GM12801 (cell line): ENCODE measurements around the gene PTPRD.

Source experiments
- TF ChIP-seq, protein P1 (sequence below): IDR thresholded peaks from one replicate; pipeline ENCODE4 v1.5.1; 2011; ENCODE audit warnings: control low read depth; ENCODE audit not compliant: insufficient read length; ENCODE audit errors: extremely low read depth

Gene PTPRD

DNA sequence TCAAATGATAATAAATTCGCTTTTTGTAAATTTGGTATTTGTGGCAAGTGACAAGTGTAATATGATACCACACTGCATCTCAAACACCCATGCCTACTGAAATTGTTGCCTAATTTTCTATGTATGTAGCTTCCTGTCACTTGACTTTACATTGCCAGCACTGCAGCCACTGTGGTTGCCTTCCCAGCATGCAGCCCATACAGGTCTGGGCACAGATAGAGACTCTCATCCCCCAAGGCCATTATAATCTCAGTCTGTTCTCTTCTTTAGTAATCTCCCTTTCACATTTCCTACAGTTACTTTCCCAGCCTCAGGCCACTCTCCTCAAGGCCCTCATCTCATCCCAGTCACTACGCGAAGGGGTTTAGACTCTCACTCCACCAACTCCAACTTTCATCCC is 1200.6 kb downstream of the PTPRD start:
- TF ChIP-seq, protein P1, sequence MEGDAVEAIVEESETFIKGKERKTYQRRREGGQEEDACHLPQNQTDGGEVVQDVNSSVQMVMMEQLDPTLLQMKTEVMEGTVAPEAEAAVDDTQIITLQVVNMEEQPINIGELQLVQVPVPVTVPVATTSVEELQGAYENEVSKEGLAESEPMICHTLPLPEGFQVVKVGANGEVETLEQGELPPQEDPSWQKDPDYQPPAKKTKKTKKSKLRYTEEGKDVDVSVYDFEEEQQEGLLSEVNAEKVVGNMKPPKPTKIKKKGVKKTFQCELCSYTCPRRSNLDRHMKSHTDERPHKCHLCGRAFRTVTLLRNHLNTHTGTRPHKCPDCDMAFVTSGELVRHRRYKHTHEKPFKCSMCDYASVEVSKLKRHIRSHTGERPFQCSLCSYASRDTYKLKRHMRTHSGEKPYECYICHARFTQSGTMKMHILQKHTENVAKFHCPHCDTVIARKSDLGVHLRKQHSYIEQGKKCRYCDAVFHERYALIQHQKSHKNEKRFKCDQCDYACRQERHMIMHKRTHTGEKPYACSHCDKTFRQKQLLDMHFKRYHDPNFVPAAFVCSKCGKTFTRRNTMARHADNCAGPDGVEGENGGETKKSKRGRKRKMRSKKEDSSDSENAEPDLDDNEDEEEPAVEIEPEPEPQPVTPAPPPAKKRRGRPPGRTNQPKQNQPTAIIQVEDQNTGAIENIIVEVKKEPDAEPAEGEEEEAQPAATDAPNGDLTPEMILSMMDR: no peak

DNA sequence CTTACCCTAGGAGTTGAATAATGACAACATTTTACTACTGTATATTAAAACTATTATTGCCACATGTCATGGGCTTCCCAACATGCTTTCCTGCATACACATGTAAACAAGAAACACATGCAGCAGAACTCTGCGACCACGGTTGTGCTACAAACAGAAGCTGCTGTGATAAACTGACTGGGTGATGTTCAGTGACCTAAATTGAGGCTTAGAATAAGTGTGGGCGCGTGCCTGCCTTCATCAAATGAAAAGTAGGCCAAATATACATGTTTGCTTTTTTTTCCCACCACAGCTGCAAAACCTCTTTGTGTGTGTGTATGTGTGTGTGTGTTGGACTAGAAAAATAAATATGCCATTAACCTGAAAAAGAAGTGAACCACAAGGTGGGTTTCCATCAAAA is 1202.1 kb downstream of the PTPRD start:
- TF ChIP-seq, protein P1: no peak

DNA sequence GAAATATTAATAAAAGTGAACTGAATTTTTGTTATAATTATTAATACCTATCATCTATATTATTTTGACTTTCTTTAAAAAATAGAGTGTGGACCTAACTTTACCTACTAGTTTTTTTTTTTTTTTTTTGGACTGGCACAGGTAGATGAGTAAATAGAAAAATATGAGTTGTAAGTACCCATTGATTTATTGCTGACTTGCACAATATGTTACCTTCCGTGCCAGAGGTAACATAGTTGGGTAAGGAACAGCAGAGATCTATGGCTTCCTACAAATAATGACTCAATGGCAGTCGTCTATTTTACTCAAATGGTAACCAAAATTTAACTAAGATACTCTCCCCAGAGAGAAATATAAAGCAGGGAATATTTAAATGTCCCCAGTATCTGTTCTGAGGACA is 1212.8 kb downstream of the PTPRD start:
- TF ChIP-seq, protein P1: no peak

DNA sequence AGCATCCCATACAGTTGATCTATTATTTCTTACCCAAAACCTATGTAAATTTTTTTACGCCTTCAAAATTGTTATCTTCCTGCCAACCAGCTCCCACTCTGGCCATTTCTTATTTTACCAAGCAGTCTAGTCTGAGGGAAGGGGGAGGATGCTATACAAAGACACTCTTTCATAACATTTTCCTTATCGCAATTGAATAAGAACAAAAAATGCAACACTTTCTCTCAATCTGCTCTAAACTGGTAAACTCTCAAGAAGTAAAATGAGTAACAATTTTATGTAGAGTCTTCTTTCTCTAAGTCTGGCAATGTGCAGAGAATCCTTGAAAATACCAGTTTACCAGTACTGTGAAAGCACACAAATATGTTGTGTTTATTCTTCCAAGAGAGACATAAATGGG is 1216.3 kb downstream of the PTPRD start:
- TF ChIP-seq, protein P1: no peak

DNA sequence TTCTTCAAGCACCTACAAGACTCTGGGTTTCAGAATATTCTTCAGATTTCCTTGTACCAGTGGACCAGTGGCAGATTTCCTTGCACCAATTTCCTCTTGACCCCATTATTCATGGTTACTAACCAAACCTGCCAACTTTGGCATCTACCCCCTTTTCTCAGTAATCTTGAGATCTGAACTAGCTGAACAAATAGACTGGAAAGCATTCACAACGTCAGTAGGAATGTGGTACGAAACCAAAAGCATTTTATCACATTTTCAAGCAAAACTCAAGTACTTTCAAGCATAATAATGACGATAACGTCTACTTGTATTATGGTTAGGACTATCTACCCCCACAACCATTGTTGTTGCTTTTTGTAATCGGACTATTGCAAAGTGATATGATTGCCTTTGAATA is 1217.3 kb downstream of the PTPRD start:
- TF ChIP-seq, protein P1: no peak

DNA sequence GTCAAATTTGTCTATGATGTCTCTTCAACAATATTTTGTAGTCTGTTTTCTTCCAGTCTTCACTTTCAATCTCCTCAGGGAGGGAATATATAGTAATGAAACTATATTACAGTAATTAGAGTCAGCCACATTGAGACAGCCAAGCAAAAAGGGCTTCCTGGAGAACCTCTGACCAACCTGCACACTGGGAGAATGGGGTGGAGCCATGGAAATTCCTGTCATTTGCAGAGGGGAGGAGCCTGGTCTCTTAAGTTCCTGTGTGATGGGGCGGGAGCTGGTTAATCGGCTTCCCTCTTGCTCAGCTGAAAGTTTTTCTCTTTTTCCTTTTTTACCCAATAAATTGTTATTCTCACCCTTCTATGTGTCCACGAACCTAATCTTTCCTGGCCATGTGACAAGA is 1220.0 kb downstream of the PTPRD start:
- TF ChIP-seq, protein P1: no peak

DNA sequence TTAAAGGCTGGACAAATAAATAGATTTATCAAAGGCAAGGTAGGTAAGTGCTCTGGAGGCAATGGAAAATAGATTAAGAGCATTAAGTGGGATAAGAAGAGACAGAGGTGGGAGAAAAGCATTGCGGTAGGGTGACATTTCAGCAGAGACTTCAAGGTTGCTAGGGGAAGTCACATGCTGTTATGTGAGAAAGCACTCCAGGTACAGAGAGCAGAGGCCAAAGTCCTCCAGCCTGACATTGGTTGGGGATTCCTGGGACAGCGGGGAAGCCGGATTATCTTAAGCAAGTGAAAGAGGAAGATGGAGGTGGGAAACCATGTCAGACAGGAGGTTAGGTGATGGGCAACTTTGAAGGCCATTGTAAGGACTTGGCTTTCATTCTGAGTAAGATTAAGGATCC is 1222.9 kb downstream of the PTPRD start:
- TF ChIP-seq, protein P1: no peak

DNA sequence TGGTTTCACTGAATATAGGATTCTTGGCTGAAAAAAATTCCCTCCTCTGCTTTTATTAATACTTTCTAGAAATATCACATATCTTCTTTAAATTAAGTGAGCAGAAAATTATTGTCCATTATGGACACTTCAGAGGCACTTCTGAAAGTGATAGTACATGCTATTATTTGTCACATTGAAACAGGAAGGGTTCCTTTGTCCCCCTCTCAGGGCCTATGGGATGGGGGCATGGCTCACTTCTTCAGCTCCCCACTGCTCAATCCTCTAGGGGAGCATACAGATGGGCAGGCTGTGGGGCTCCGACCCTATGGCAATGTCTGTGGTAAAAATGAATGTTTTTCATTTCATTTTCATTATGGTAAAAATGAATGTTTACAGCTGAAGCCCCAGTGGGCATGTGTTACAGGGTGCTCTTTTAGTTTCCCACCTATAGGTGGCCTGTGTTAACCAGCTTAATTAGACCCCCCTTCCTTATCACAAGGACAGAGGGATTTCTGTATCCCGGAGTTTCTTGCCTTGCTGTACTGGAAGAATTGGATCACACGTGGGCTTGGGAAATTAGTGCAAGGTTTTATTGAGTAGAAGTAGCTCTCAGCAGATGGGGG is 1225.2 kb downstream of the PTPRD start:
- TF ChIP-seq, protein P1: no peak
